ENCODE measurements around the gene STX1B. TPM values are rescaled to one million over a fixed set of nuclear protein-coding genes. Genes with fewer than 3 reads are reported as not detected.

The STX1B gene
- total RNA-seq, 4 donors from 2014 or later, result 0.34 to 0.40 TPM; not detected in 2

DNA sequence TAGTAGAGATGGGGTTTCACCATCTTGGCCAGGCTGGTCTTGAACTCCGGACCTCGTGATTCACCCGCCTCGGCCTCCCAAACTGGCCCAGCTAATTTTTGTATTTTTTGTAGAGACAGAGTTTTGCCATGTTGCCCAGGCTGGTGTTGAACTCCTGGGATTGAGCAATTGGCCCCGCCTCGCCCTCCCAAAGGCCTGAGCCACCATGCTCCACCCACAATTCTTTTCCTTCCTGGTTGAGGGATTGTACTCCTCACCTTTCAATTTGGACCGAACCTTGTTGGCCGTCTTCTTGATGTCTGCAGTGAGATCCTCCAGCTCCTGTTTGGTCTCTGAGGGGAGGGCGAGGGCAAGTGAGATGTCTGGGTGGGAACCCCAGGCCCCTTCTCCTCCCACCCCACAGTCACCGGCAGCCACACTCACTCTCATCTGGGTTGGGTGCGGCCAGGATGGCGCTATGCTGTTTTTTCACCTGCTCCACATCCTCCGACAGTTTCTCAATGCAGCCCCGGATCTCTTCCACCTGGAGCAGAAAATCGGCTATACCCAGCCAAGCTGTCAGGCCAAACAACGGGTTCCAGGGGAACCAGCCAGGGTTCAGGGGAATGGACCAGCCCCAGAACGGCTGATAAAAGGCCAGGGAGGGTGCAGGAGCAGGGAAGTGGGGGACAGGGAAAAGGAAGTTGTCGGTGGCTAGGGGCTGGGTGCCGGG lies 9.6 kb downstream of the STX1B start:
- peaks cover 4% of the 10 kb centered on the region for H3K27me3 ChIP-seq
- no peak for DNase-seq
- 87 to 92% methylated on average over 19 of the region's 19 CpGs for WGBS, 2 donors
- H3K4me1 ChIP-seq, result peaks cover 10 to 15% of the 10 kb centered on the region in 2 donors
- no peaks in the 10 kb centered on the region for H3K36me3 ChIP-seq
- intact Hi-C loops (cut with DNase I), result no loop called here
- TF ChIP-seq CTCF (IDR thresholded peaks at IDR 0.05) (no peak), POLR2A (IDR thresholded peaks at IDR 0.05) (no peak)
- no peak overlapping the region for H3K4me3 ChIP-seq (replicated peaks in 1 of 3)
- no peak overlapping the region for H3K27ac ChIP-seq
- no peaks in the 10 kb centered on the region for H3K9me3 ChIP-seq

GRCh38 chr16:30998852-30999761 lies 11.3 kb downstream of the STX1B start:
- no peak for TF ChIP-seq CTCF (IDR thresholded peaks at IDR 0.05)
- DNase-seq, result no peak
- intact Hi-C loops (cut with DNase I), result no loop called here
- 75 to 81% methylated on average over 6 of the region's 6 CpGs for WGBS, 2 donors
- no peak overlapping the region for H3K4me3 ChIP-seq (replicated peaks in 1 of 3)
- no peak overlapping the region for H3K27ac ChIP-seq
- H3K9me3 ChIP-seq, result no peaks in the 10 kb centered on the region
- peaks cover 10 to 15% of the 10 kb centered on the region in 2 donors for H3K4me1 ChIP-seq
- no peaks in the 10 kb centered on the region for H3K36me3 ChIP-seq
- peaks cover 4% of the 10 kb centered on the region for H3K27me3 ChIP-seq

GRCh38 chr16:30997725-30998711 lies 12.4 kb downstream of the STX1B start:
- DNase-seq, result no peak
- 59 to 71% methylated on average over 19 to 21 of the region's 21 CpGs for WGBS, 2 donors
- Histone ChIP-seq H3K27me3 (peaks cover 4% of the 10 kb centered on the region), H3K36me3 (no peaks in the 10 kb centered on the region), H3K4me3 (replicated peaks in 1 of 3) (peak overlapping the region in 1 of 3 donors; percentile 30), H3K4me1 (peaks cover 10 to 15% of the 10 kb centered on the region in 2 donors), H3K27ac (peak overlapping the region in 1 of 3 donors; percentile 22), H3K9me3 (no peaks in the 10 kb centered on the region)
- intact Hi-C loops (cut with DNase I), result no loop called here
- TF ChIP-seq CTCF (IDR thresholded peaks at IDR 0.05), result no peak
- TF ChIP-seq POLR2A (IDR thresholded peaks at IDR 0.05), result no peak

- no peaks in the 10 kb centered on the region for H3K9me3 ChIP-seq
- H3K4me3 ChIP-seq (replicated peaks in 1 of 3), result peak overlapping the region in 2 of 3 donors; percentile 10 to 30
- peaks cover 4% of the 10 kb centered on the region for H3K27me3 ChIP-seq
- 1 to 4% methylated on average over 21 to 31 of the region's 60 CpGs for WGBS, 2 donors
- no peaks in the 10 kb centered on the region for H3K36me3 ChIP-seq
- intact Hi-C loops (cut with DNase I), result no loop called here
- TF ChIP-seq CTCF (IDR thresholded peaks at IDR 0.05) (no peak), POLR2A (IDR thresholded peaks at IDR 0.05) (peak in 1 of 2 donors; percentile 7)
- H3K4me1 ChIP-seq, result peaks cover 10 to 15% of the 10 kb centered on the region in 2 donors
- DNase-seq, result peak; percentile 54 to 59
- peak overlapping the region; percentile 18 to 41 (median 22) for H3K27ac ChIP-seq
These were observed 13.3 kb downstream of the STX1B start for GRCh38 chr16:30996985-30997724.
